Fibroblast of skin of right biceps (primary cell): ENCODE results near the gene PLCB1.

Experiments used
- DNase-seq: peaks from one replicate; pipeline ENCODE4 v3.0.0-alpha.2; 2013

The PLCB1 gene

GRCh38 chr20:8161264-8162071, 29.4 kb downstream of the PLCB1 start:
- DNase-seq, result peak; percentile 44

DNA sequence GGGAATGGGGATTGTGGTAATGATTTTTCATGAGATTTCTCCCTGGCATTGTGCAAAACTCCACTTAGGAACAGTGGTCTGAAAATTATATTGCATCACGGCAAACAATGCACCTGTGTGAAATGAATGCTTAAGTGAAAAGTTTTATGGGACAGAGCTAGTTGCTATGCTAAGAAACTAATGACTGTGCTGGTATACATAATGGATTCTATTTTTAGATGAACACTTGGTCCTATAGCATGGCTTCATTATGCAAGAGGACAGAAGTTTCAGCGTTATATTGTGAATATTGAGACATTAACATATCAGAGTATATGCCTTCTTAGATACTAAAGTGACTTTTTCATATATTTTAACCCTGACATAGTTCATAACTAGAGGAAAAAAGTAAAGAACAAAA, 30.5 kb downstream of the PLCB1 start:
- no peak for DNase-seq

- no peak for DNase-seq
These were observed 31.5 kb downstream of the PLCB1 start for GRCh38 chr20:8163543-8163942.

- no peak for DNase-seq
These were observed 34.7 kb downstream of the PLCB1 start for GRCh38 chr20:8166730-8167129.

DNA sequence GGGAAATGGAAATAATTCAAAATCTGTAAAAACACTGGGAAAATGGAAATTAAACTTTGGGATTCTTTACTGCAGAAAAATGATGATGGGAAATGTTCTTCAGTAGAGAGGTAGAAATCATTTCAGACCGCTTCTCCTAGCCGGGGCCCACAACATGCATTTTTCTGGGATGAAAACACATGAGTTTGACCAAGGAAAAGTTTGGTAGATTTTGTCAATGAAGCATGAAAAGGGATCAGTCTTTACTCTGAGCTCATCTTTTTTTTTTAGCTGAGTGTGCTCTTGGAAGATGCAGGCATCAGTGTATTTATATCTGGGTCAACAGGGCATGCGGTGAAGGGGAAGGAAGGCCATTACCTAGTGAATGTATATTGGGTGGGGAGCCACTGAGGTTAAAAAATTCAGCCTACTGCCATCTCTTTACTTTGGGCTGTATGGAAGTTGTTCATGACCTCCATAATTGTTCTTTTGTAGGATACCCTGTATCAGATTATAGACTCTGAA, 36.8 kb downstream of the PLCB1 start:
- no peak for DNase-seq

DNA sequence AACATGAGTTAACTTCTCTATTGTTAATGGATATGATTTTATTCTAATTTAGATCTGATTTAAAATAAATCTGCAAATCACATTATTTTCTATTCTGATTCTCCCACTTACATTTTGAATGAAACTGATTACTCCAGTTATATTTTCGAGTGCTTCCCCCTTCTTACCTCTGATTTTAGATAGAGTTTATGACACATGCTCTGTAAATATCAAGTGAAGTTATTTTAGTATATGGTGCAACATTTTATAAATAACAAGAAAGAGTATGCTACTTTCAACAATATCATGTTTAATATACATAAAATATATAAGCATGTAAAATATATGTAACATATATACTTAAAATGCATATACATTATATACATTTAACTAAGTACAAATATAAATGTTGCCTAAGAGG, 38.9 kb downstream of the PLCB1 start:
- no peak for DNase-seq

- DNase-seq, result no peak
These were observed 40.1 kb downstream of the PLCB1 start for GRCh38 chr20:8172191-8172590.

DNA sequence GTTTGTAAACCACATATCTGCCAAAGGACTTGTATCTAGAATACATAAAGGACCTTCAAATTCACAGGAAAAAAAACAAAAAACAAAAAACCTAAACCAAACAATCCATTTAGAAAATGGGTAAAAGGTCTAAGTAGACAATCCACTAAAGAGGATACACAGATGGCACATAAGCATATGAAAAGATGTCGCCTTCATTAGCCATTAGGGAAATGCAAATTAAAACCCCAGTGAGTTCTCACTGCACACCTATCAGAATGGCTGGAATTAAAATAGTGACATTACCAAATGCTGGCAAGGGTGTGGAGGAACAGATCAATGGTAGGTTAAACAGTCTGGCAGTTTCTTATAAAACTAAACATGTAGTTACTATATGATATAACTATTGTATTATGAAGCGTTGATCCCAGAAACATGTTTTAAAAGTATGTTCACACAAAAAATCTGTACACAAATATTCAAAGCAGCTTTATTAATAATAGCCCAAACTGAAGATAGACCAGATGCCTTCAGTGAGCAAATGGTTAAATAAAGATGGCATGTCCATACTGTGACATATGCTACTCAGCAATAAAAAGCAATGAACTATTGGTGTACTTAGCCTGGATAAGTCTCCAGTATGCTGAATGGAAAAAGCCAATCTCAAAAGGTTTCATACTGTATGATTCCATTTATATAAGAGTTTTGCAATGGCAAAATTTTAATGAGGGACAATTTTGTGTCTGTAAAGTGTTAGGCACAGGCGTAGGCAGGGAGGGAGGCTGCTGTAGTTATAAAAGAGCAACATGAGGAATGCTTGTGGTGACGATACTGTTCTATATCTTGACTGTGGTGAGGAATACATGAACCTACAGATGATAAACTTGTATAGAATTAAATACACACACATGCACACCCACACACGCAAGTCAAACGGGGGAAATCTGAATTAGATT, 43.9 kb downstream of the PLCB1 start:
- DNase-seq, result no peak

GRCh38 chr20:8183526-8183925, 51.5 kb downstream of the PLCB1 start:
- peak; percentile 49 for DNase-seq

GRCh38 chr20:8187740-8188139, 55.7 kb downstream of the PLCB1 start:
- peak; percentile 39 for DNase-seq

GRCh38 chr20:8190043-8190880, 58.2 kb downstream of the PLCB1 start:
- no peak for DNase-seq

- DNase-seq, result peak; percentile 17
These were observed 62.7 kb downstream of the PLCB1 start for GRCh38 chr20:8194721-8195120.

- DNase-seq, result no peak
These were observed 64.0 kb downstream of the PLCB1 start for GRCh38 chr20:8196096-8196495.

DNA sequence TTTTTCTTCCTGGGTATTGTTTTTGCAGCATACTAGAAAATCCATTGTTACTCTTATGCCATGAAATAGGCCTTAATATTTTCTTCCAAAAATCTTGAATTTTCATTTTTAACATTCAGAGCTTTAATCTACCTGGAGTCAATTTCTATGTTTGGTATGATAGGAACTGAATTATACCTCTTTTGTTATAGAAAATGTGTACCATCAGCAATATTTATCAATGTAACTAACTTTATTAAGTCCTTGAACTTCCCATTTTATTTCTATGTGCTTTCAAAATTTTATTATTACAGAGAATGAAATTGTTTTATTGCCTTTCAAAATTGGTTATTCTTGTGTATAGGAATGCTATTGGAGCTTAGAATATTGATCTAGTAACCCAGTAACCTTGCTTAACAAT, 68.2 kb downstream of the PLCB1 start:
- DNase-seq, result no peak

- no peak for DNase-seq
These were observed 71.3 kb downstream of the PLCB1 start for GRCh38 chr20:8203366-8203765.

- no peak for DNase-seq
These were observed 73.9 kb downstream of the PLCB1 start for GRCh38 chr20:8205996-8206395.

- DNase-seq, result no peak
These were observed 76.2 kb downstream of the PLCB1 start for GRCh38 chr20:8208226-8208625.

GRCh38 chr20:8209061-8209460, 77.0 kb downstream of the PLCB1 start:
- no peak for DNase-seq

- DNase-seq, result no peak
These were observed 78.7 kb downstream of the PLCB1 start for GRCh38 chr20:8210749-8211148.

GRCh38 chr20:8212286-8212685, 80.2 kb downstream of the PLCB1 start:
- no peak for DNase-seq

GRCh38 chr20:8213270-8213669, 81.2 kb downstream of the PLCB1 start:
- no peak for DNase-seq

- no peak for DNase-seq
These were observed 81.9 kb downstream of the PLCB1 start for GRCh38 chr20:8213831-8214587.
